Keratinocyte (primary cell): ENCODE results near the gene SIRT7. TPM values are rescaled to one million over a fixed set of nuclear protein-coding genes. Genes with fewer than 3 reads are reported as not detected.

Experiments used
- DNase-seq: peaks from one replicate; pipeline ENCODE4 v3.0.0-alpha.2; 2011; ENCODE audit warnings: low read depth, missing footprints, low spot score
- FAIRE-seq: peaks from 2 replicates; lab custom pipeline; 2011; peaks lifted over from hg19 to GRCh38; lab: Jason Lieb, UNC
- H2AFZ ChIP-seq: 2 replicates; pipeline ENCODE4 v1.6.0; 2012; ENCODE audit warnings: low read length, control low read depth, inconsistent platforms; ENCODE audit not compliant: control insufficient read depth
- H3K27ac ChIP-seq: 2 replicates; pipeline ENCODE4 v1.5.1; 2011; ENCODE audit warnings: low read length; ENCODE audit not compliant: control insufficient read depth, insufficient read depth
- H3K27me3 ChIP-seq: 3 replicates; pipeline ENCODE4 v1.6.0; 2011; ENCODE audit warnings: low read length; ENCODE audit not compliant: control insufficient read depth, insufficient read depth; ENCODE audit errors: extremely low read depth
- H3K36me3 ChIP-seq, 2 experiments: 2 replicates in 1 of 2; 3 replicates in 1 of 2; pipeline ENCODE4 v1.5.1; 2011; ENCODE audit warnings: low read length in 2 of 2, mild to moderate bottlenecking in 1 of 2; ENCODE audit not compliant: control insufficient read depth in 2 of 2, insufficient read depth in 2 of 2; ENCODE audit errors: extremely low read depth in 1 of 2
- H3K4me1 ChIP-seq: 3 replicates; pipeline ENCODE4 v1.5.1; 2011; ENCODE audit warnings: low read length; ENCODE audit not compliant: control insufficient read depth, insufficient read depth; ENCODE audit errors: extremely low read depth
- H3K4me2 ChIP-seq: 3 replicates; pipeline ENCODE4 v1.6.0; 2011; ENCODE audit warnings: low read depth, low read length; ENCODE audit not compliant: control insufficient read depth, insufficient read depth; ENCODE audit errors: extremely low read depth
- H3K4me3 ChIP-seq, 3 experiments: fragments of 200-600 bp in 1 of 3; sonication (generic) in 1 of 3; 2 replicates in 2 of 3; 3 replicates in 1 of 3; pipeline ENCODE4 v1.5.1; 2011 to 2016; ENCODE audit warnings: low read length in 3 of 3, mild to moderate bottlenecking in 3 of 3, control low read depth in 2 of 3, inconsistent platforms in 1 of 3, low read depth in 1 of 3, mixed read lengths in 1 of 3, mixed run types in 1 of 3, moderate library complexity in 1 of 3; ENCODE audit not compliant: control insufficient read depth in 2 of 3, insufficient read depth in 2 of 3; ENCODE audit errors: extremely low read depth in 1 of 3
- H3K79me2 ChIP-seq: 2 replicates; pipeline ENCODE4 v1.6.0; 2012; ENCODE audit warnings: low read length; ENCODE audit not compliant: control insufficient read depth, insufficient read depth
- H3K9ac ChIP-seq: 3 replicates; pipeline ENCODE4 v1.6.0; 2011; ENCODE audit warnings: low read length; ENCODE audit not compliant: control insufficient read depth, insufficient read depth; ENCODE audit errors: extremely low read depth
- H3K9me1 ChIP-seq: 3 replicates; pipeline ENCODE4 v1.6.0; 2011; ENCODE audit warnings: low read length; ENCODE audit not compliant: control insufficient read depth, insufficient read depth; ENCODE audit errors: extremely low read depth
- H3K9me3 ChIP-seq: 2 replicates; pipeline ENCODE4 v1.5.1; 2012; ENCODE audit warnings: low read depth, low read length; ENCODE audit not compliant: control insufficient read depth
- H4K20me1 ChIP-seq: 3 replicates; pipeline ENCODE4 v1.6.0; 2011; ENCODE audit warnings: low read length; ENCODE audit not compliant: control insufficient read depth, insufficient read depth; ENCODE audit errors: extremely low read depth
- EZH2 ChIP-seq: IDR thresholded peaks from one replicate; pipeline ENCODE4 v1.6.1; 2012; ENCODE audit warnings: inconsistent platforms, mild to moderate bottlenecking, low read length, moderate library complexity
- dilution Hi-C: fragments of 300-500 bp; cut with MboI; formaldehyde crosslinking; loops from one replicate; pipeline ENCODE4 v1.7.0; 2020; ENCODE audit warnings: low sequenced_read_pairs; ENCODE audit not compliant: extremely low pct_ligation_motif_present
- polyA plus RNA-seq, 5 experiments: library from polyadenylated mRNA; depleted of rRNA in 3 of 5; stranded (reverse) in 3 of 5; stranded (forward) in 1 of 5; unstranded in 1 of 5; fragments of >200 nt; gene quantifications; 1 replicate in 1 of 5; 2 replicates in 3 of 5; 3 replicates in 1 of 5; pipeline versions ENCODE4 v1.2.1 to v1.2.3, GENCODE V29; 2011 to 2012; ENCODE audit warnings: missing spikeins in 2 of 5, low read depth in 1 of 5, low replicate concordance in 1 of 5
- TF ChIP-seq, protein P1 (sequence below), 3 experiments: IDR thresholded peaks in 1 of 3; conservative IDR thresholded peaks in 1 of 3; optimal IDR thresholded peaks in 1 of 3; 2 replicates in 2 of 3; 3 replicates in 1 of 3; pipeline versions ENCODE3 to v1.5.1; 2011; ENCODE audit warnings: low read length in 3 of 3, mild to moderate bottlenecking in 3 of 3, moderate library complexity in 2 of 3, control low read depth in 1 of 3, inconsistent platforms in 1 of 3; ENCODE audit not compliant: insufficient read depth in 2 of 3; ENCODE audit errors: extremely low read depth in 1 of 3

The SIRT7 gene
- polyA plus RNA-seq, 1 donor (not counting 4 experiments of a cell fraction or from before 2014, with no cell fraction given), result 6.9 TPM

DNA sequence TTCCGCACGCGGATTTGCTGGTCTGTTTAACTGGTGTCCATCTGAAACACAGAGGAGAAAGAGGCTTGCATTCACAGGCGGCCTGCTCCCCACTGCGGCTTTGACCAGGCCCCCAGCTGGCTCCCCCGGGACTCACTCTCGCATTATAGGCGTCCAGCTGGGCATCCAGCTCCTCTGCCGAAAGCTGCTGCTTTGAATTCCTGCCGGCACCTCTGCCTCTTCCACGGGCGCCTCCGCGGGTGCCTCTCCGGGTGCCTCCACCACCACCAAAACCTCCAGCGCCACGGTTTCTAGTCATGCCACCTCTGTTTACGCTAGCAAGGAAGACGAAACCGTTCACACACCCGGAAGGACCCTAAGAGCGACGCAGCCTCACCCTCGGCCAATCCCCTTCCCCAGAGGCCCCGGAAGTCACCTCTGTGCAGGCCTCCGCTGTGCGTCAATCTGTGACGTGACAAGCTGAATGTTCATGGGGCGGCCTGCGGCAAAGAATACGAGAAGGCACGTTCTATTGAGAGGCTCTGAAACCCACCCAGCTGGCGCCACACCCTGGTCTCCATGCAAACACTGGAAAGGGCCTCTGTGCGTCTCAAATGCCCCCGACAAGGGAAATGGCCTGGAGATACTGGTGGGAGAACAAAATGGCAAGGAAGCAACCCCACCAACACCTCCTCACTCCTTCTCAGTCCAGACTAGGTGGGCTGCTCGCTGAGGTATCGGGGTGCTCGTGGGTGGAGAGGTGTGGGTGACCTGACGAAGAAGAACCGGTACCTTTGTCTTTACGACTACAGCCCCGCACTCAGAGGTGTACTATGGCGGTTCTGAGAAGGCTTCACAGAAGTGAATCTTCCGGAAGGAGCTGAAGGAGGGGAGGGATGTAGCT, 29.6 kb downstream of the SIRT7 start:
- Histone ChIP-seq H3K9ac (no peak overlapping the region), H3K4me2 (no peak overlapping the region), H3K79me2 (peaks cover 62% of the 10 kb centered on the region), H3K4me1 (peaks cover 13% of the 10 kb centered on the region), H3K27me3 (no peaks in the 10 kb centered on the region), H4K20me1 (no peaks in the 10 kb centered on the region), H3K9me1 (no peaks in the 10 kb centered on the region), H3K4me3 (no peak overlapping the region), H3K9me3 (no peaks in the 10 kb centered on the region), H3K36me3 (peaks cover 37 to 48% of the 10 kb centered on the region in 2 experiments), H3K27ac (no peak overlapping the region), H2AFZ (no peak overlapping the region)
- dilution Hi-C loops, result no loop called here
- TF ChIP-seq EZH2, result no peak
- TF ChIP-seq, protein P1, sequence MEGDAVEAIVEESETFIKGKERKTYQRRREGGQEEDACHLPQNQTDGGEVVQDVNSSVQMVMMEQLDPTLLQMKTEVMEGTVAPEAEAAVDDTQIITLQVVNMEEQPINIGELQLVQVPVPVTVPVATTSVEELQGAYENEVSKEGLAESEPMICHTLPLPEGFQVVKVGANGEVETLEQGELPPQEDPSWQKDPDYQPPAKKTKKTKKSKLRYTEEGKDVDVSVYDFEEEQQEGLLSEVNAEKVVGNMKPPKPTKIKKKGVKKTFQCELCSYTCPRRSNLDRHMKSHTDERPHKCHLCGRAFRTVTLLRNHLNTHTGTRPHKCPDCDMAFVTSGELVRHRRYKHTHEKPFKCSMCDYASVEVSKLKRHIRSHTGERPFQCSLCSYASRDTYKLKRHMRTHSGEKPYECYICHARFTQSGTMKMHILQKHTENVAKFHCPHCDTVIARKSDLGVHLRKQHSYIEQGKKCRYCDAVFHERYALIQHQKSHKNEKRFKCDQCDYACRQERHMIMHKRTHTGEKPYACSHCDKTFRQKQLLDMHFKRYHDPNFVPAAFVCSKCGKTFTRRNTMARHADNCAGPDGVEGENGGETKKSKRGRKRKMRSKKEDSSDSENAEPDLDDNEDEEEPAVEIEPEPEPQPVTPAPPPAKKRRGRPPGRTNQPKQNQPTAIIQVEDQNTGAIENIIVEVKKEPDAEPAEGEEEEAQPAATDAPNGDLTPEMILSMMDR (optimal IDR thresholded peaks at IDR 0.05 in 1 of 3, IDR thresholded peaks at IDR 0.05 in 1 of 3, conservative IDR thresholded peaks at IDR 0.05 in 1 of 3; ENCODE audit: extremely low read depth in 1 of 3, insufficient read depth in 2 of 3, low read length in 3 of 3), result no peak
- no peak for DNase-seq
- FAIRE-seq, result no peak

DNA sequence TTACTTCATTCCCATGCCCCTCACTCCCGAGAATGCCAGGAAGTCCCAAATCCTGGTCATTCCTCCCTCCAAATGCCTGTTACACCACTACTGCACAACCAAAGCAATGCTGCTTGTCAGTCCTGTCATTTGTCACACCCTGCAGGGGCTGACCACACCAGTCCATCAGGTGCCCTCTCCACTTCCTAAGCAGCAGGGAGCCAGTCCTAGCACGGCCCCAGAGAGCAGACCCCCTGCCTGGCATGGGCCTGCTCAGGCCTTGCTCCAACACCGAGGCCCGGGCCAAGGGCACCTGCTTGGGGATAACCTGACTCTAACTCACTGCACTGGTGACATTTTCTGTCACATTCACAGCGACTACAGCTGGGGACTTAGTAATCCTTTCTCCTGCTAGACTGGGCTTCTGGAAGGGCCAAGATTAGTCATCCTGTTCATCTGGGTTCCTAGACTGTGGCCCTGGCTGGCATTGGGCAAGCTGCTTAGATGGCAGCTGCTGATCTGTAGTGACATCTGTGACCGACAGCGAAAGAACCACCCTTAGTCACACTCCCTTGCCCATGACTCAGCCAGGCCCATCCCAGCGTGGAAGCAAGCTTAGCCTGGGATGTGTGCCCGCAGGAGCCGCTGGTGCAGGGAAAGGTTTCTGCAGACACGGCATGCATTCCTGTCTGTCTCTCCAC, 32.0 kb downstream of the SIRT7 start:
- Histone ChIP-seq H3K4me2 (no peak overlapping the region), H3K4me3 (no peak overlapping the region), H3K79me2 (peaks cover 53% of the 10 kb centered on the region), H2AFZ (no peak overlapping the region), H3K9me3 (no peaks in the 10 kb centered on the region), H4K20me1 (no peaks in the 10 kb centered on the region), H3K4me1 (peaks cover 13% of the 10 kb centered on the region), H3K9me1 (no peaks in the 10 kb centered on the region), H3K36me3 (peaks cover 37 to 48% of the 10 kb centered on the region in 2 experiments), H3K9ac (no peak overlapping the region), H3K27ac (no peak overlapping the region), H3K27me3 (no peaks in the 10 kb centered on the region)
- FAIRE-seq (no peak), DNase-seq (no peak)
- dilution Hi-C loops, result no loop called here
- TF ChIP-seq, protein P1 (optimal IDR thresholded peaks at IDR 0.05 in 1 of 3, IDR thresholded peaks at IDR 0.05 in 1 of 3, conservative IDR thresholded peaks at IDR 0.05 in 1 of 3; ENCODE audit: extremely low read depth in 1 of 3, insufficient read depth in 2 of 3, low read length in 3 of 3), result no peak
- TF ChIP-seq EZH2, result no peak
